Loucy (cell line): ENCODE data around the gene RBBP6.

Experiments used
- EZH2phosphoT487 ChIP-seq: fragments of 200-600 bp; IDR thresholded peaks from 2 replicates; pipeline ENCODE4 v1.6.1; 2018; ENCODE audit warnings: antibody characterized with exemption, mild to moderate bottlenecking, moderate library complexity, borderline replicate concordance
- TF ChIP-seq, protein P1 (sequence below): fragments of 200-600 bp; sonication (generic); conservative IDR thresholded peaks from 2 replicates; pipeline ENCODE4 v1.5.1; 2014; ENCODE audit warnings: mild to moderate bottlenecking, antibody characterized with exemption, low read length

- TF ChIP-seq, protein P1, sequence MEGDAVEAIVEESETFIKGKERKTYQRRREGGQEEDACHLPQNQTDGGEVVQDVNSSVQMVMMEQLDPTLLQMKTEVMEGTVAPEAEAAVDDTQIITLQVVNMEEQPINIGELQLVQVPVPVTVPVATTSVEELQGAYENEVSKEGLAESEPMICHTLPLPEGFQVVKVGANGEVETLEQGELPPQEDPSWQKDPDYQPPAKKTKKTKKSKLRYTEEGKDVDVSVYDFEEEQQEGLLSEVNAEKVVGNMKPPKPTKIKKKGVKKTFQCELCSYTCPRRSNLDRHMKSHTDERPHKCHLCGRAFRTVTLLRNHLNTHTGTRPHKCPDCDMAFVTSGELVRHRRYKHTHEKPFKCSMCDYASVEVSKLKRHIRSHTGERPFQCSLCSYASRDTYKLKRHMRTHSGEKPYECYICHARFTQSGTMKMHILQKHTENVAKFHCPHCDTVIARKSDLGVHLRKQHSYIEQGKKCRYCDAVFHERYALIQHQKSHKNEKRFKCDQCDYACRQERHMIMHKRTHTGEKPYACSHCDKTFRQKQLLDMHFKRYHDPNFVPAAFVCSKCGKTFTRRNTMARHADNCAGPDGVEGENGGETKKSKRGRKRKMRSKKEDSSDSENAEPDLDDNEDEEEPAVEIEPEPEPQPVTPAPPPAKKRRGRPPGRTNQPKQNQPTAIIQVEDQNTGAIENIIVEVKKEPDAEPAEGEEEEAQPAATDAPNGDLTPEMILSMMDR: no peak
- no peak for TF ChIP-seq EZH2phosphoT487
Observed at GRCh38 chr16:24550295-24550694, 10.9 kb downstream of the RBBP6 start.
